HepG2 (cell line): ENCODE data around the gene CD248. TPM values are rescaled to one million over a fixed set of nuclear protein-coding genes. Genes with fewer than 3 reads are reported as not detected.
A peak's percentile ranks its signal among the peaks of the same experiment; 100 is the strongest.

Experiments
- ARHGAP35 ChIP-seq: sonication (generic); formaldehyde crosslinking; IDR thresholded peaks from 2 replicates; pipeline ENCODE4 v1.9.0; 2022; ENCODE audit warnings: mild to moderate bottlenecking, inconsistent platforms, moderate library complexity, missing genetic modification reagents, borderline replicate concordance
- CCAR2 ChIP-seq: fragments of 200-400 bp; formaldehyde crosslinking; optimal IDR thresholded peaks from 2 replicates; pipeline ENCODE3; 2018; ENCODE audit warnings: low read depth, mild to moderate bottlenecking, low read length, moderate library complexity
- DNMT1 ChIP-seq: sonication (generic); formaldehyde crosslinking; IDR thresholded peaks from 2 replicates; pipeline ENCODE4 v1.5.1; 2020; ENCODE audit warnings: mild to moderate bottlenecking, missing genetic modification reagents
- EEA1 ChIP-seq: sonication (generic); formaldehyde crosslinking; IDR thresholded peaks from 2 replicates; pipeline ENCODE4 v1.5.1; 2020; ENCODE audit warnings: mild to moderate bottlenecking, missing genetic modification reagents, borderline replicate concordance
- ETS1 ChIP-seq: sonication (generic); formaldehyde crosslinking; IDR thresholded peaks from 2 replicates; pipeline ENCODE4 v1.4.0; 2020; ENCODE audit warnings: missing genetic modification reagents
- GMEB2 ChIP-seq: IDR thresholded peaks from 2 replicates; pipeline ENCODE4 v1.6.1; 2016; ENCODE audit warnings: missing biosample characterization, missing genetic modification reagents, low read depth
- NR0B2 ChIP-seq: sonication (generic); formaldehyde crosslinking; IDR thresholded peaks from 2 replicates; pipeline ENCODE4 v1.4.0; 2020; ENCODE audit warnings: mild to moderate bottlenecking, missing genetic modification reagents
- RNF2 ChIP-seq: fragments of 450-650 bp; conservative IDR thresholded peaks from 2 replicates; pipeline ENCODE4 v1.6.1; 2016; ENCODE audit warnings: low read depth
- SIX4 ChIP-seq: sonication (generic); formaldehyde crosslinking; IDR thresholded peaks from 2 replicates; pipeline ENCODE4 v1.4.0; 2020; ENCODE audit warnings: missing genetic modification reagents
- SMAD3 ChIP-seq: sonication (generic); formaldehyde crosslinking; IDR thresholded peaks from 2 replicates; pipeline ENCODE4 v1.4.0; 2020; ENCODE audit warnings: missing genetic modification reagents
- SP1 ChIP-seq, 2 experiments: fragments of 450-650 bp in 1 of 2; sonication (generic) in 1 of 2; formaldehyde crosslinking in 1 of 2; IDR thresholded peaks; 2 replicates each; pipeline versions ENCODE4 v1.4.0 to v1.6.1; 2016 to 2020; ENCODE audit warnings: missing genetic modification reagents in 1 of 2
- STAT6 ChIP-seq: sonication (generic); formaldehyde crosslinking; IDR thresholded peaks from 2 replicates; pipeline ENCODE4 v1.4.0; 2020; ENCODE audit warnings: missing genetic modification reagents, mild to moderate bottlenecking, borderline replicate concordance
- TEAD2 ChIP-seq: sonication (generic); formaldehyde crosslinking; IDR thresholded peaks from 2 replicates; pipeline ENCODE4 v1.9.0; 2021; ENCODE audit warnings: missing genetic modification reagents
- TEF ChIP-seq: sonication (generic); formaldehyde crosslinking; IDR thresholded peaks from 2 replicates; pipeline ENCODE4 v1.5.0; 2020; ENCODE audit warnings: missing genetic modification reagents
- ZMYM2 ChIP-seq: sonication (generic); formaldehyde crosslinking; IDR thresholded peaks from 2 replicates; pipeline ENCODE4 v1.8.0; 2022; ENCODE audit warnings: mild to moderate bottlenecking, missing genetic modification reagents
- ZNF101 ChIP-seq: sonication (generic); formaldehyde crosslinking; IDR thresholded peaks from 2 replicates; pipeline ENCODE4 v1.4.0; 2020; ENCODE audit warnings: mild to moderate bottlenecking, low read depth, missing genetic modification reagents, borderline replicate concordance
- ZNF44 ChIP-seq: sonication (generic); formaldehyde crosslinking; IDR thresholded peaks from 2 replicates; pipeline ENCODE4 v1.5.1; 2020; ENCODE audit warnings: mild to moderate bottlenecking, missing genetic modification reagents
- ZNF720 ChIP-seq: sonication (generic); formaldehyde crosslinking; IDR thresholded peaks from 2 replicates; pipeline ENCODE4 v1.4.0; 2020; ENCODE audit warnings: missing genetic modification reagents
- polyA plus RNA-seq, 8 experiments: library from polyadenylated mRNA; depleted of rRNA in 3 of 8; stranded (reverse) in 7 of 8; unstranded in 1 of 8; fragments of >200 nt; fragmentation: Illumina TruSeq in 4 of 8; extraction: Trizol in 4 of 8; gene quantifications; 2 replicates each; pipeline versions ENCODE4 v1.2.1 to v1.2.3, GENCODE V29; 2011 to 2016; ENCODE audit warnings: low read depth in 4 of 8, missing spikeins in 1 of 8, mixed read lengths in 1 of 8; ENCODE audit not compliant: insufficient read depth in 1 of 8
- total RNA-seq, 5 experiments: library from RNA; depleted of rRNA; stranded (reverse); fragments of >200 nt; fragmentation: Illumina TruSeq; extraction: Trizol; gene quantifications; 2 replicates each; pipeline ENCODE4 v1.2.3, GENCODE V29; 2016; ENCODE audit warnings: low read depth in 1 of 5
- TF ChIP-seq, protein P1 (sequence below): sonication (generic); formaldehyde crosslinking; IDR thresholded peaks from 2 replicates; pipeline ENCODE4 v1.8.0; 2023; ENCODE audit warnings: mild to moderate bottlenecking, missing genetic modification reagents
- TF ChIP-seq, protein P2 (sequence below): sonication (generic); formaldehyde crosslinking; IDR thresholded peaks from 2 replicates; pipeline ENCODE4 v1.5.0; 2020; ENCODE audit warnings: missing genetic modification reagents, mild to moderate bottlenecking, borderline replicate concordance

CD248 gene
- total and polyA plus RNA-seq, 2 of the 13 experiments (the other 11 are each of a cell fraction or from before 2014, with no cell fraction given): 0.25 to 0.35 TPM

DNA sequence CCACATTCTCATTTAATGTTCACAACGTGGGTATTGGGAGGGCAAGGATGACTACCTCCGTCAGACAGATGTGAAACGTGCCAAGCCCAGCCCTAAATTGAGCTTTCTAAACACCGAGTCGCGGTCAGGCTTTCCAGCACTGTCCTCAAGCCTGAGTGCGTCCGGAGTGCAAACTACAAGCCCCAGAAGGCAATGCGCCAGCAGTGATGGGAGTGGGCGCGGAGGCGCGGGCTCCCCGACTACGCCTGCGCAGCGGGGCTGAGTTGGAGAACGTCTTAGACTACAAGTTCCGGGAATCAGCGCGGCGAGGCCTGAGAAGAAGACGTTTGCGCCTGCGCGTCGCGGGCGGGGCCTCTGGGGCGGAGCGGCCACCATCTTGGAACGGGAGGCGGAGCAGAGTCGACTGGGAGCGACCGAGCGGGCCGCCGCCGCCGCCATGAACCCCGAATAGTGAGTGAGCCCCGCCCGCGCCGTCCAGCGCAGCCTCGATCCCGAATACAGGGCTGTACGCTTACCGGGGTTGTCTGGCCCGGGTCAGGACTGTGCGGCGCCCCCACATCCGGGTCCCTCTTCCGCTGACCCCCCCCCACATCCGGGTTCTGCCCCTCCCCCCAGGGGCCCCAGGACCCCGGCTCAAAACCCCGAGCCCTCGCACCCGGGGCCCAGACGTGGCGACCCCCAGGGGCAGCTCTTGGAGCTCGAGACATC, 48.4 kb downstream of the CD248 start, which contains the start of gene RAB1B (continued):
- TF ChIP-seq CCAR2 (no peak), SMAD3 (CRISPR knock-in tag) (no peak; the same call in 1 of the 2 replicates), ZNF44 (CRISPR knock-in tag) (no peak), EEA1 (CRISPR knock-in tag) (peak; percentile 54; the same call in 1 of the 2 replicates), SP1 (IDR thresholded peaks at IDR 0.05) (no peak), SP1 (CRISPR knock-in tag; IDR thresholded peaks at IDR 0.05) (peak; percentile 22; the same call in 1 of the 2 replicates), RNF2 (no peak), ETS1 (CRISPR knock-in tag) (no peak), ZNF101 (CRISPR knock-in tag) (no peak), ZNF720 (CRISPR knock-in tag) (no peak), TEAD2 (no peak), DNMT1 (no peak), NR0B2 (CRISPR knock-in tag) (peak; percentile 41; the same call in 1 of the 2 replicates), ZMYM2 (CRISPR knock-in tag) (no peak), ARHGAP35 (CRISPR knock-in tag) (no peak; the same call in 1 of the 2 replicates), GMEB2 (CRISPR knock-in tag) (no peak), STAT6 (CRISPR knock-in tag) (no peak), SIX4 (CRISPR knock-in tag) (no peak), TEF (CRISPR knock-in tag) (no peak)
- TF ChIP-seq, protein P1, sequence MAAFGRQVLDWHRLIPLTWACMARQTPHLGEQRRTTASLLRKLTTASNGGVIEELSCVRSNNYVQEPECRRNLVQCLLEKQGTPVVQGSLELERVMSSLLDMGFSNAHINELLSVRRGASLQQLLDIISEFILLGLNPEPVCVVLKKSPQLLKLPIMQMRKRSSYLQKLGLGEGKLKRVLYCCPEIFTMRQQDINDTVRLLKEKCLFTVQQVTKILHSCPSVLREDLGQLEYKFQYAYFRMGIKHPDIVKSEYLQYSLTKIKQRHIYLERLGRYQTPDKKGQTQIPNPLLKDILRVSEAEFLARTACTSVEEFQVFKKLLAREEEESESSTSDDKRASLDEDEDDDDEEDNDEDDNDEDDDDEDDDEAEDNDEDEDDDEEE (CRISPR knock-in tag): no peak
- TF ChIP-seq, protein P2, sequence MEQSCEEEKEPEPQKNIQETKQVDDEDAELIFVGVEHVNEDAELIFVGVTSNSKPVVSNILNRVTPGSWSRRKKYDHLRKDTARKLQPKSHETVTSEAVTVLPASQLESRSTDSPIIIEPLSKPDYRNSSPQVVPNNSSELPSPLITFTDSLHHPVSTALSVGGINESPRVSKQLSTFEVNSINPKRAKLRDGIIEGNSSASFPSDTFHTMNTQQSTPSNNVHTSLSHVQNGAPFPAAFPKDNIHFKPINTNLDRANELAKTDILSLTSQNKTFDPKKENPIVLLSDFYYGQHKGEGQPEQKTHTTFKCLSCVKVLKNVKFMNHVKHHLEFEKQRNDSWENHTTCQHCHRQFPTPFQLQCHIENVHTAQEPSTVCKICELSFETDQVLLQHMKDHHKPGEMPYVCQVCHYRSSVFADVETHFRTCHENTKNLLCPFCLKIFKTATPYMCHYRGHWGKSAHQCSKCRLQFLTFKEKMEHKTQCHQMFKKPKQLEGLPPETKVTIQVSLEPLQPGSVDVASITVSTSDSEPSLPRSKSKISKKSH: no peak
